Activated B cell treated with CpG ODN at 0.5 μM for 24 hours (primary cell): ENCODE data around the gene MAB21L2. TPM values are rescaled to one million over a fixed set of nuclear protein-coding genes. Genes with fewer than 3 reads are reported as not detected.

Experiments
- ATAC-seq: fragments of 200-7000 bp; cut with Tn5 transposase; one replicate; pipeline ENCODE4 v1.10.0; 2021; ENCODE audit warnings: low read depth, mild to moderate bottlenecking, moderate library complexity
- CTCF ChIA-PET: fragments of 350-600 bp; sonication (Branson Sonifier 250); formaldehyde crosslinking; loops from one replicate; lab custom pipeline; 2021; ENCODE audit warnings: antibody characterized with exemption; lab: Charles Lee
- POLR2A ChIA-PET: fragments of 350-600 bp; sonication (Branson Sonifier 250); formaldehyde crosslinking; loops from one replicate; lab custom pipeline; 2021; ENCODE audit warnings: antibody characterized with exemption; lab: Charles Lee
- DNase-seq: peaks from one replicate; pipeline ENCODE4 v3.0.0; 2022
- H3K27ac Mint-ChIP-seq: one replicate; pipeline ENCODE4 v1.8.0; 2020; ENCODE audit warnings: mixed read lengths
- H3K27me3 Mint-ChIP-seq: one replicate; pipeline ENCODE4 v1.8.0; 2021; ENCODE audit warnings: mixed read lengths
- H3K36me3 Mint-ChIP-seq: one replicate; pipeline ENCODE4 v1.8.0; 2021; ENCODE audit warnings: low read depth, mixed read lengths
- H3K4me1 Mint-ChIP-seq: one replicate; pipeline ENCODE4 v1.8.0; 2021; ENCODE audit warnings: mixed read lengths
- H3K4me3 Mint-ChIP-seq: one replicate; pipeline ENCODE4 v1.8.0; 2020; ENCODE audit warnings: mild to moderate bottlenecking, mixed read lengths
- H3K9me3 Mint-ChIP-seq: one replicate; pipeline ENCODE4 v1.8.0; 2020; ENCODE audit warnings: mixed read lengths
- CTCF ChIP-seq: fragments of 200-600 bp; IDR thresholded peaks from one replicate; pipeline ENCODE4 v1.8.0; 2022; ENCODE audit warnings: antibody characterized with exemption, mild to moderate bottlenecking
- intact Hi-C: fragments of 100-400 bp; cut with micrococcal nuclease; formaldehyde crosslinking; loops from one replicate; pipeline ENCODE4 v1.15.1; 2024
- total RNA-seq: library from RNA; stranded (reverse); gene quantifications from 2 replicates; pipeline ENCODE4 v1.2.3, GENCODE V29; 2022

The MAB21L2 gene
- total RNA-seq, 1 donor from 2014 or later = not detected

GRCh38 chr4:150585611-150586010, 3.7 kb downstream of the MAB21L2 start:
- DNase-seq (no peak), ATAC-seq (no peak)
- Mint-ChIP-seq H3K36me3 (peaks cover 81% of the 10 kb centered on the region), H3K27ac (no peak overlapping the region), H3K4me1 (no peaks in the 10 kb centered on the region), H3K27me3 (no peaks in the 10 kb centered on the region), H3K9me3 (peaks cover 5% of the 10 kb centered on the region), H3K4me3 (no peak overlapping the region)
- TF ChIP-seq CTCF = no peak
- ChIA-PET POLR2A (no interaction called here), CTCF (no interaction called here)
- intact Hi-C loops = no loop called here

GRCh38 chr4:150586162-150586810, 4.3 kb downstream of the MAB21L2 start:
- intact Hi-C loops = no loop called here
- TF ChIP-seq CTCF = no peak
- ChIA-PET CTCF (no interaction called here), POLR2A (no interaction called here)
- no peaks in the 10 kb centered on the region for H3K4me1 Mint-ChIP-seq
- H3K9me3 Mint-ChIP-seq = peaks cover 5% of the 10 kb centered on the region
- DNase-seq (no peak), ATAC-seq (no peak)
- peaks cover 79% of the 10 kb centered on the region for H3K36me3 Mint-ChIP-seq
- H3K27me3 Mint-ChIP-seq = no peaks in the 10 kb centered on the region
- no peak overlapping the region for H3K27ac Mint-ChIP-seq
- no peak overlapping the region for H3K4me3 Mint-ChIP-seq

- POLR2A ChIA-PET = no interaction called here
These were observed 6.4 kb downstream of the MAB21L2 start for GRCh38 chr4:150588316-150588715.

GRCh38 chr4:150589157-150589556, 7.2 kb downstream of the MAB21L2 start:
- ChIA-PET CTCF (no interaction called here), POLR2A (no interaction called here)
- Mint-ChIP-seq H3K4me1 (no peaks in the 10 kb centered on the region), H3K9me3 (no peaks in the 10 kb centered on the region), H3K27ac (no peak overlapping the region), H3K4me3 (no peak overlapping the region), H3K36me3 (peaks cover 55% of the 10 kb centered on the region), H3K27me3 (no peaks in the 10 kb centered on the region)
- ATAC-seq (no peak), DNase-seq (no peak)
- no peak for TF ChIP-seq CTCF
- intact Hi-C loops = no loop called here

More at GRCh38 chr4:150588316-150588715, 6.4 kb downstream of the MAB21L2 start:
- ATAC-seq (no peak), DNase-seq (no peak)
- CTCF ChIA-PET = no interaction called here
- no peak overlapping the region for H3K27ac Mint-ChIP-seq
- no peak overlapping the region for H3K4me3 Mint-ChIP-seq
- peaks cover 64% of the 10 kb centered on the region for H3K36me3 Mint-ChIP-seq
- intact Hi-C loops = no loop called here
- peaks cover 2% of the 10 kb centered on the region for H3K9me3 Mint-ChIP-seq
- no peaks in the 10 kb centered on the region for H3K4me1 Mint-ChIP-seq
- no peaks in the 10 kb centered on the region for H3K27me3 Mint-ChIP-seq
- no peak for TF ChIP-seq CTCF

GRCh38 chr4:150590631-150591030, 8.7 kb downstream of the MAB21L2 start:
- H3K4me1 Mint-ChIP-seq = no peaks in the 10 kb centered on the region
- H3K4me3 Mint-ChIP-seq = no peak overlapping the region
- ChIA-PET CTCF (no interaction called here), POLR2A (interaction anchor here (0.6 kb wide), 1 partner anchor 237 kb away, joined by 3 read pairs; no protein-coding TSS in a partner anchor)
- DNase-seq = no peak
- H3K36me3 Mint-ChIP-seq = peaks cover 46% of the 10 kb centered on the region
- TF ChIP-seq CTCF = no peak
- H3K9me3 Mint-ChIP-seq = no peaks in the 10 kb centered on the region
- no peaks in the 10 kb centered on the region for H3K27me3 Mint-ChIP-seq
- H3K27ac Mint-ChIP-seq = no peak overlapping the region
- ATAC-seq = no peak
- intact Hi-C loops = loop anchor here (10.0 kb wide), 1 partner anchor 274 kb away; no protein-coding TSS in a partner anchor
